Activated T-cell treated with anti-CD3 and anti-CD28 coated beads, Interleukin-2, amount 50 U/mL, for 24 hours (primary cell): ENCODE results near the gene PPP5C.
"Not testable (repeated sequence)": the region's sequence is repeated elsewhere in the genome, so short reads cannot be mapped to it uniquely, and the experiment has no call there.

ENCODE experiments used
- DNase-seq: peaks from one replicate; pipeline ENCODE4 v3.0.0-alpha.2; 2020
- H3K27ac Mint-ChIP-seq: 2 replicates; pipeline ENCODE4 v1.8.0; 2020; ENCODE audit warnings: mild to moderate bottlenecking, mixed read lengths
- H3K27me3 Mint-ChIP-seq: 2 replicates; pipeline ENCODE4 v1.8.0; 2020; ENCODE audit warnings: mixed read lengths
- H3K36me3 Mint-ChIP-seq: 2 replicates; pipeline ENCODE4 v1.8.0; 2020; ENCODE audit warnings: low read depth, mixed read lengths
- H3K4me1 Mint-ChIP-seq: 2 replicates; pipeline ENCODE4 v1.8.0; 2020; ENCODE audit warnings: low read depth, mixed read lengths
- H3K4me3 Mint-ChIP-seq: 2 replicates; pipeline ENCODE4 v1.8.0; 2020; ENCODE audit warnings: mild to moderate bottlenecking, moderate library complexity, mixed read lengths
- H3K9me3 Mint-ChIP-seq: 2 replicates; pipeline ENCODE4 v1.8.0; 2020; ENCODE audit warnings: mixed read lengths

Gene PPP5C

GRCh38 chr19:46429999-46430398, 83.1 kb downstream of the PPP5C start:
- H3K27me3 Mint-ChIP-seq = peaks cover 81% of the 10 kb centered on the region
- no peak overlapping the region for H3K27ac Mint-ChIP-seq
- no peaks in the 10 kb centered on the region for H3K9me3 Mint-ChIP-seq
- H3K4me1 Mint-ChIP-seq = peaks cover 34% of the 10 kb centered on the region
- DNase-seq = no peak
- H3K4me3 Mint-ChIP-seq = no peak overlapping the region
- H3K36me3 Mint-ChIP-seq = no peaks in the 10 kb centered on the region

DNA sequence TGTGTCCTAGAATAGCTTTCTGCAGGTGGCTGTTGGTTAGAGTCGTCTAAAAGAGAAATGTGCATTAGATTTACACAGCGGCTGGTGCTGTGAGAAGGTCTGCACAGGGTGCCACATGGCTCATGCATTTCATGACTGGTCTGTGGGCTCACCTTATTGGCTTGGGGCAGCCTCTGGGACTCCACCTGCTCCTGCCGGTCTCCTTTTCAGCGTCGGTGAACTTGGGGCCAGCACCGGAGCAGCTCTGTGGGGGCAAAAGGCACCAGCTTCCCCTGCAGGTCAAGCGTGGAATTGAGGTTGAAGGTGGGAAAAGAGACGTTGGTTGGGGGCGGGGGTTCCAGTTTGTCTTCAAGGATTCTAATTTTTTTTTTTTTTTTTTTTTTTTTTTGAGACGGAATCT, 84.9 kb downstream of the PPP5C start:
- H3K36me3 Mint-ChIP-seq = no peaks in the 10 kb centered on the region
- no peak overlapping the region for H3K4me3 Mint-ChIP-seq
- H3K27me3 Mint-ChIP-seq = peaks cover 71% of the 10 kb centered on the region
- H3K27ac Mint-ChIP-seq = no peak overlapping the region
- H3K9me3 Mint-ChIP-seq = no peaks in the 10 kb centered on the region
- peaks cover 24% of the 10 kb centered on the region for H3K4me1 Mint-ChIP-seq
- no peak for DNase-seq

GRCh38 chr19:46433470-46433869, 86.6 kb downstream of the PPP5C start:
- peaks cover 61% of the 10 kb centered on the region for H3K27me3 Mint-ChIP-seq
- H3K4me1 Mint-ChIP-seq, H3K4me3 Mint-ChIP-seq, H3K36me3 Mint-ChIP-seq, H3K27ac Mint-ChIP-seq, DNase-seq, H3K9me3 Mint-ChIP-seq: not testable (repeated sequence)

GRCh38 chr19:46435009-46435408, 88.1 kb downstream of the PPP5C start:
- no peak for DNase-seq
- Mint-ChIP-seq H3K9me3 (no peaks in the 10 kb centered on the region), H3K4me3 (no peak overlapping the region), H3K4me1 (no peaks in the 10 kb centered on the region), H3K27me3 (peaks cover 46% of the 10 kb centered on the region), H3K27ac (no peak overlapping the region), H3K36me3 (no peaks in the 10 kb centered on the region)

- not testable (repeated sequence) for DNase-seq, H3K36me3 Mint-ChIP-seq, H3K27ac Mint-ChIP-seq, H3K4me3 Mint-ChIP-seq, H3K4me1 Mint-ChIP-seq, H3K9me3 Mint-ChIP-seq
- H3K27me3 Mint-ChIP-seq = peaks cover 39% of the 10 kb centered on the region
Measured at GRCh38 chr19:46435689-46436088, 88.8 kb downstream of the PPP5C start.
